ENCODE data around the gene HOXB3.
"Not testable (repeated sequence)": the region's sequence is repeated elsewhere in the genome, so short reads cannot be mapped to it uniquely, and the experiment has no call there.

Gene HOXB3

DNA sequence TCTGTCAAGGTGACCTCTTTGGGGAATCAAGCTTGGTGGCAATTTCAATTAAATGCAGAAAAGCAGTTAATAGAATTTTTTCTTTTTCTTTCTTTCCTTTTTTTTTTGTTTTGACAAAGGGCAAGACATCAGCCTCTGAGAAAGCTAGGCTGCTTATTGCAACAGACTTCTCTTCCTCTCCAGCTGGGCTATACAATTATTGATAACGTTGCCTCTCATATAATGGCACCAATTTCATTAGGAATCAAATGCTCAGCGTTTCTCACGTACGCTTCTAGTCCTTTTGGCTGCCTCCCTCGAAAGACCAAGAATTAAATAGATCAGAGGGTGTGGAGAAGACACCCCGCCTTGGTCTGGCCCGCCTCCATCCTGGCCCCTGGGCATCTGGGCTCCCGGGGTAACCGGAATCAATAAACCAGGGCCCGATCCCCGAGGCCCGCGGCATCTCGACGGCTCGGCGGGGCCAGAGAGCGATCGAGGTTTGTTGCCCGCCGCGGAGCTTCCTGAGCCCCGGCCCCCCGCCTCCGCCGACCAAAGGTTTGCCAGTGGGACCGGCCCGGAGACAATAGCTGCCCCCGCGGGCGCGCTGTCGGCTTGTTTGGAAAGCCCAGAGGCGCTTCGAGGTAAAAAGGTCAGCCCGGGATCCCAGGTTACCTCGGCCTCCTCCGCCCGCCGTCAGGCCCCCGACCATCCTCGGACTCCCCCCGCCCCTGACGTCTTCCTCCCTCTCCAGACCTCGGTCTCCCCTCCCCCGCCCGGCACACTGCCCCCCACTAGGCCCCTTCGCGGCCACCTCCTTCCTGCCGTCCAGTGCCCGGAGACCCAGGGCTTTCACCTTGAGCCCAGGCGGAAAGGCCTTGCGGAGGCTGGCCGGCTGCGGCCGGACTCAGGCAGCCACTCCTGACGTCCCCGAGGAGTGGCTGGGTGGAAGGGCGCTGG, 63.2 kb downstream of the HOXB3 start:
- no peak for DNase-seq (ENCODE audit: low spot score)

GRCh38 chr17:48523010-48523409, 67.0 kb downstream of the HOXB3 start:
- no peak for DNase-seq (ENCODE audit: low spot score)

GRCh38 chr17:48522031-48522653, 67.9 kb downstream of the HOXB3 start:
- DNase-seq (ENCODE audit: low spot score), result no peak

- DNase-seq (ENCODE audit: low spot score), result no peak
Measured at GRCh38 chr17:48520631-48521079, 69.4 kb downstream of the HOXB3 start.

GRCh38 chr17:48519427-48519826, 70.6 kb downstream of the HOXB3 start:
- no peak for DNase-seq (ENCODE audit: low spot score)

DNA sequence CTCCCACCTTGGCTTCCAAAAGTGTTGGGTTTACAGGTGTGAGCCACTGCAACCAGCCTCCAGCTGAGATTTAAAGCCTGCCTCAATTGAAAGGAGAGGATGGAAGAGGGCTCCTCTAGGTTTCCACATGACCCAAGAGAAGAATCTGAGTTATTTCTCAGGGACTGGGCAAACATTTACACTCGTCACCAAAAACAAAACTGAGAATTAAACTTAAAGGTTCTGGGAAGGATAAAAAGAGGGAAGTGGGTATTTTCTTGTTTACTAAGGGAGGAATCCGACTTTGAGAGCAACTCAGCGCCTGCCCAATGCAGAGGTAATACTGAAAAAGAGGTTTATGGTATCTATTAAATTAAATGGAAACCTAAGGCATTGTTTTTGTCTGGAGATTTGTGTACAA, 72.6 kb downstream of the HOXB3 start:
- DNase-seq (ENCODE audit: low spot score), result no peak

DNA sequence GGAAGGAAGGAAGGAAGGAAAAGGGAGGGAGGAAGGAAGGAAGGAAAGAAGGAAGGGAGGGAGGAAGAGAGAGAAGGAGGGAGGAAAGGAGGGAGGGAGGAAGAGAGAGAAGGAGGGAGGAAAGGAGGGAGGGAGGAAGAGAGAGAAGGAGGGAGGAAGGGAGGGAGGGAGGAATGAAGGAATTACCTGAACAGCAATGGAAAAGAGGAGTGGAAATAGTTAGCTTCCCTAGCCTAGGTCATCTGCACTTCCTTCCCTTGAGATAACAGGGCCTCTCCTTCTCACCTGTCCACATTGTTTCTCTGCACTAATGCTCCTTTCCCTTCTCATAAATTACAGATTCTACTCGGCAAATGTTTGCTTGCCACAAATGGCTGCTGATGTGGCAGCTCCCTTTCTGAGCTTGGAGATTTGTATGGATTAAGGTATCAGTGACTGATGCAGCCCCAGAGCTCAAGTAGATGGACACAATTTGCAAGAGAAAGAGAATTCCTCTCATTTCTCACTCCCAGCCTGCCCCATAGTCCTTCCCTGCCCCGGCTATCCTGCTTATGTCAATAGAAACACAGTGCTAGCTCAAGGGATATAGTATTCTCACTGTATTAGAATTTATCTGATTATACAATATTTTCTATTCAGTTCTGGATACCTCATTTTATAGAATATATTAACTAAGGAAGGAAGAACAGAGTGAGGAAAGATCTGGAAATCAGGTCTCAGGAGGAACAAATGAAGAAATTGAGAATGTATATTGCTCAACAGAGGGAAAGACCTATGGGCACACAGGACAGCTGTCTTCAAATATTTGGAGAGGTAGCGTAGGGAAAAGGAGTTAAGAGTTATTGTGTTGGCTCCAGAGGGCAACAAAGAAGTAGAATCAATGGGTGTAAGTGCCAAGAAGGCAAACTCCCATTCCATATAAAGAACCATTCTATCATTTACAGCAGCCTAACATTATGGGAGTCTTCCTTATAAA, 73.8 kb downstream of the HOXB3 start:
- DNase-seq (ENCODE audit: low spot score), result no peak

DNA sequence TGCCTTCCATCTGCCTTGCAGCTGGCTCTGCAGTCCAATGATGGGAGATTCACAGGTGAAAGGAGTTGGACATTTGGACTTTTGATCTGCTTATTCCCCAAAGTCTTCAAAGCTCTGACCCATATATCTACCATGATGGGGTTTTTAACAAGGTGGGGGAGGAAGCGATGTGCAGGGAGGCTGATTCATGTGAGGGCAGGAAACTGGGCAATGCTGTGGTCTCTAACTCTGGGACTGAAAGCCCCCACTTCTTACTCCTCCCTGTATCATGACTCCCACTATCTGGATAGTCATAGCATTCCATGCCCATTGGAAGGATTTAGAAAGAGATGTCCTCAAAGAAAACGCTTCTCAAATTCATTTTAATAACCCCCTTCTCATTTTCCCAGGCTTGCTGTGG, 75.6 kb downstream of the HOXB3 start:
- no peak for DNase-seq (ENCODE audit: low spot score)

- DNase-seq (ENCODE audit: low spot score), result no peak
Measured at GRCh38 chr17:48513666-48514455, 76.2 kb downstream of the HOXB3 start.

- DNase-seq (ENCODE audit: low spot score), result no peak
Measured at GRCh38 chr17:48513097-48513496, 76.9 kb downstream of the HOXB3 start.

- no peak for DNase-seq (ENCODE audit: low spot score)
Measured at GRCh38 chr17:48510761-48511604, 79.1 kb downstream of the HOXB3 start.

- DNase-seq (ENCODE audit: low spot score), result no peak
Measured at GRCh38 chr17:48510381-48510760, 79.7 kb downstream of the HOXB3 start.

- not testable (repeated sequence) for DNase-seq (ENCODE audit: low spot score)
Measured at GRCh38 chr17:48509708-48510107, 80.3 kb downstream of the HOXB3 start.

DNA sequence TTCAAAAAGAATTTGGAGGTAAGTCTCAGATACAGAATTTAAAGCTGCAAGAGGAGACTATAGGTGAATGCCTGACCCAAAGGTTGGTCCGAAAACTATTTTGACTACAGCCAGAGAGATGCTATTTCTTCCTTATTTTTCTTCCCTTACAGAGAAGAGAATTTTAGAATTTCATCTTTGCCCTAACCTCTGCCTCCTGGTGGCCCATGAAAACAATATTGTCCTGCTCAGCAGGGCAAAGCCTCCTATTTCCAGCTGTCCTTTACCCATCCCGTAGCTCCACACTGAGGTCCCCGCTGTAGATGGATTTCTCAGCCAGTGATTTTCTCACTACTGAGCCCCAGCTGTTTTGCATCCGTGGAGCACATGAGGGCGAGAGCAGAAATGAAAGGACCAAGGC, 83.8 kb downstream of the HOXB3 start:
- no peak for DNase-seq (ENCODE audit: low spot score)

DNA sequence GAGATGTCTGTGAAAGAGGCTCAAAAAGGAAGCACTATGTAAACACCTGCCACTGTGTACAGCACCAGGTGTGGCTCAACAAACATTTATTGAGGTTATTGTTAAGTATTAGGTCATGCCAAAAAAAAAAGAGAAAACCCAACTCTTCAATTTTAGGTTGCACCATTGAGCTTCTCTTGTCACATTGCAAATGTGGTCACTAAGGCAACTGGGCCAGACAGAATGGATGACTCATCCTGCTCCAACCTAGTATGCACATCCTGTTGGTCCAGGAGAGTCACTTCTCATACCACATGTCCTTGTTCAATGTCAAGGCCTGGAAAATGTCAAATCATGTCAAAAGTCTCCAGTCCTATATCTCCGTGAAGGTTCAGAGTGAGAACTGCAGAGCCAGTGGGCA, 84.3 kb downstream of the HOXB3 start:
- peak; percentile 48 for DNase-seq (ENCODE audit: low spot score)

GRCh38 chr17:48504953-48505352, 85.1 kb downstream of the HOXB3 start:
- DNase-seq (ENCODE audit: low spot score), result no peak

DNA sequence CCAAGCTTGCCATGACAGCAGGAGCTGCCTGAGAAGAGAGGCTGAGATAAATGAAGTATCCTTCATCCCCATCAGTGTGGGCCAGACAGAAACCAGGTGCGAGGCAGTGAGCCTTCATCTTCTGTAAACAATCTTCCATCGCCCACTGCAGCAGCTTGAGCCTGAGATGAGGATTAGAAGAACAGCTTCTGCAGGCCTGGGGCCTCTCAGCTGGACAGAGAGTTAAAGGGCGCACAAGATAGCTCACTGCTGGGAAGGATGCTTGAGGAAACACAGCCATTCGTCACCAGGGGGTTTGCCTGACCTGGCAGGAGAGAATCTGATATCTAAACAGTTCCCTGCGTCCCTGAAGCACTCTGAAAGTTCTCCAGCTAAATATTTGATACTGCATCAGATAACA, 86.3 kb downstream of the HOXB3 start:
- DNase-seq (ENCODE audit: low spot score), result no peak

GRCh38 chr17:48502901-48503300, 87.1 kb downstream of the HOXB3 start:
- DNase-seq (ENCODE audit: low spot score), result no peak

DNA sequence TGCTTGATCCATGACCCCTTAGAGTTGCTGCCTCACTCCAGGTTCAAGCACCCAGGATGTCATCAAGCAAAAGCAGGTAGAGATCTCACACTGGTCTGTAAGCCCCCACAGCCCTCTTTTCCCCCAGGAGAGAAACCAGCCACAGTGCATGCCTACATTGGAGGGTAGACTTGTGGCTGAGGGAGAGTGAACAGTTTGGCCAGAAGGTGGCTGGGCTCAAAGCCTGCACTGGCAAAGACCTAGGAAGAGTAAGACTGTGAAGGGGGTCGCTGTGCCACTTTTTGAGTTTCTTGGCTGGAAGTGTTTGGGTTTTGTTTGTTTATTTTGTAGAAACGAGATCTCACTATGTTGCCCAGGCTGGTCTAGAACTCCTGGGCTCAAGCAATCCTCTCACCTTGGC, 87.7 kb downstream of the HOXB3 start:
- no peak for DNase-seq (ENCODE audit: low spot score)

Data from COLO829 (cell line).